Renal cortex interstitium (tissue), 11 donors: ENCODE data around the gene GRIN2C. TPM values are rescaled to one million over a fixed set of nuclear protein-coding genes. Genes with fewer than 3 reads are reported as not detected.
"Not testable (repeated sequence)": the region's sequence is repeated elsewhere in the genome, so short reads cannot be mapped to it uniquely, and the experiment has no call there.

Source experiments
- DNase-seq, 11 donors: peaks; one replicate each; pipeline ENCODE4 v3.0.0-alpha.2; 2013; ENCODE audit warnings: low read depth in 9 of 11, low spot score in 4 of 11; ENCODE audit errors: extremely low read depth in 1 of 11
- polyA plus RNA-seq, 3 donors: library from polyadenylated mRNA; unstranded; fragments of 120-200 nt; gene quantifications; one replicate each; pipeline ENCODE4 v1.2.1, GENCODE V29; 2013; ENCODE audit not compliant: insufficient read length in 3 of 3

Gene GRIN2C
- polyA plus RNA-seq, 3 donors, result 0.16 to 0.36 (median 0.32) TPM

- no peak for DNase-seq
These were observed 23.0 kb upstream of the GRIN2C start for GRCh38 chr17:74882517-74883240.

- no peak for DNase-seq
These were observed 21.4 kb upstream of the GRIN2C start for GRCh38 chr17:74881073-74881472.

GRCh38 chr17:74879308-74879707, 19.6 kb upstream of the GRIN2C start:
- DNase-seq, result no peak

- DNase-seq, result no peak
These were observed 19.0 kb upstream of the GRIN2C start for GRCh38 chr17:74878658-74879057.

GRCh38 chr17:74877592-74878548, 18.2 kb upstream of the GRIN2C start:
- no peak for DNase-seq

- DNase-seq, result no peak
These were observed 16.4 kb upstream of the GRIN2C start for GRCh38 chr17:74875977-74876593.

GRCh38 chr17:74875155-74875976, 15.7 kb upstream of the GRIN2C start:
- DNase-seq, result no peak

- no peak for DNase-seq
These were observed 14.9 kb upstream of the GRIN2C start for GRCh38 chr17:74874615-74875037.

- no peak for DNase-seq
These were observed 14.4 kb upstream of the GRIN2C start for GRCh38 chr17:74873874-74874614.

GRCh38 chr17:74873037-74873873, 13.6 kb upstream of the GRIN2C start:
- peak; percentile 99 to 100 (median 100) for DNase-seq

GRCh38 chr17:74872313-74873036, 12.8 kb upstream of the GRIN2C start, which contains the start of gene FDXR:
FDXR (minus strand) TSS chr17:74872994; CDS start chr17:74872944, 50 bp downstream.
- no peak for DNase-seq

GRCh38 chr17:74871356-74872076, 11.8 kb upstream of the GRIN2C start:
- DNase-seq, result no peak

GRCh38 chr17:74870512-74870911, 10.8 kb upstream of the GRIN2C start:
- no peak for DNase-seq

- DNase-seq, result not testable (repeated sequence)
These were observed 10.3 kb upstream of the GRIN2C start for GRCh38 chr17:74870028-74870427.

GRCh38 chr17:74868908-74869255, 9.2 kb upstream of the GRIN2C start:
- DNase-seq, result no peak

GRCh38 chr17:74868251-74868907, 8.7 kb upstream of the GRIN2C start:
- DNase-seq, result no peak
